ENCODE data around the gene TMEM217. TPM values are rescaled to one million over a fixed set of nuclear protein-coding genes. Genes with fewer than 3 reads are reported as not detected.
"Not testable (repeated sequence)": the region's sequence is repeated elsewhere in the genome, so short reads cannot be mapped to it uniquely, and the experiment has no call there.

Gene TMEM217
- total RNA-seq, 2 experiments from 2014 or later, result 2.5 TPM

DNA sequence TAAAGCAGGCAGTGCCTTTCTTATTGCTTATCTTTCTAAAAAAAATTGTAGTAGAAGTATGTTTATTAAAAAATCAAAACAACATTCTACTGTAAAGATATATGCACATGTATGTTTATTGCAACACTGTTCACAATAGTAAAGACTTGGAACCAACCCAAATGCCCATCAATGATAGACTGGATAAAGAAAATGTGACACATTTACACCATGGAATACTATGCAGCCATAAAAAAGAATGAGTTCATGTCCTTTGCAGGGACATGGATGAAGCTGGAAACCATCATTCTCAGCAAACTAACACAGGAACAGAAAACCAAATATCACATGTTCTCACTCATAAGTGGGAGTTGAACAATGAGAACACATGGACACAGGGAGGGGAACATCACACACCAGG lies 39.7 kb upstream of the TMEM217 start:
- CTCF ChIA-PET, result interaction anchor here (0.5 to 1.4 kb wide), 3 partner anchors 16 to 304 kb away, joined by 3 to 4 read pairs (median 3); no protein-coding TSS in a partner anchor
- H3K9me3 Mint-ChIP-seq (ENCODE audit: low read depth); ATAC-seq; POLR2A ChIA-PET; H3K4me3 Mint-ChIP-seq; intact Hi-C loops (cut with DNase I, micrococcal nuclease); H3K27ac Mint-ChIP-seq; H3K27me3 Mint-ChIP-seq; H3K4me1 Mint-ChIP-seq; DNase-seq: not testable (repeated sequence)
- H3K36me3 Mint-ChIP-seq (ENCODE audit: low read depth), result peaks cover 33% of the 10 kb centered on the region

DNA sequence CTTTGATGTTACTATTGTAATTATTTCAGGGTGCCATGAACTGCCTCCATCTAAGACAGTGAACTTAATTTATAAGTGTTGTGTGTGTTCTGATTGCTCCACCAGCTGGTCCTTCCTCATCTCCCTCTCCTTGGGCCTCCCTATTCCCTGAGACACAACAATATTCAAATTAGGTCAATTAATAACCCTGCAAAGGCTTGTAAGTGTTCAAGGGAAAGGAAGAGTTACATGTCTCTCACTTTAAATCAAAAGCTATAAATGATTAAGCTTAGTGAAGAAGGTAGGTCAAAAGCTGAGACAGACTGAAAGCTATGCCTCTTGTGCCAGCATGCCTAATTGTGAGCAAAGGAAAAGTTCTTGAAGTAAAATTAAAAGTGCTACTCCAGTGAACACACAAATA lies 35.5 kb upstream of the TMEM217 start:
- Mint-ChIP-seq H3K27me3 (no peaks in the 10 kb centered on the region), H3K27ac (no peak overlapping the region), H3K36me3 (ENCODE audit: low read depth) (peaks cover 51% of the 10 kb centered on the region), H3K4me1 (peaks cover 15% of the 10 kb centered on the region), H3K9me3 (ENCODE audit: low read depth) (no peaks in the 10 kb centered on the region), H3K4me3 (no peak overlapping the region)
- intact Hi-C loops (cut with DNase I, micrococcal nuclease), result no loop called here
- DNase-seq, result no peak
- ChIA-PET POLR2A (no interaction called here), CTCF (interaction anchor here (0.8 to 1.2 kb wide), 3 partner anchors 8 to 73 kb away, joined by 3 to 4 read pairs (median 3); no protein-coding TSS in a partner anchor)
- no peak for ATAC-seq

DNA sequence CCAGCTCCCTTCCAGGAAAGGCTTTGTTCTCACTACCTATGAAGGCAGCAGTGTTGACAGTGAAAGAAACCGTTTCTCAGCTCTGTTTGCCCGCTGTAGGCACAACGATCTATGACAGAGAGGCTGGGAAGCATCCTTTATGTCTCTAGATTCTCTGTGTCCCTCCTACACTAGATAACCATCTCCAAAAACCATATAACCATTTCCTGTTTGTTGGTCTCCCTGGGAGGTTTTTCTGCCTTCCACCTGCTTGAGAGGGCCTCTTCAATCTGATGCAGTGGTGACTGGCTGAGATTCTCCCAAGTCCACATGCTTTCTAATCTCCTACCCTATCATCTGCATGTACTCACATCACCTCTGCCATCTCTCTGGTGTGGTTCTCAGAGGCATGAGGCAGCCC lies 32.0 kb upstream of the TMEM217 start:
- ChIA-PET POLR2A (interaction anchor here (0.6 to 1.0 kb wide), 3 partner anchors 32 to 117 kb away, joined by 3 read pairs; partner anchors contain the start of genes TBC1D22B and TMEM217), CTCF (interaction anchor here (0.5 to 1.8 kb wide), 2 partner anchors 34 to 270 kb away, joined by 3 to 5 read pairs; no protein-coding TSS in a partner anchor)
- Mint-ChIP-seq H3K27ac (peak overlapping the region; percentile 72), H3K27me3 (no peaks in the 10 kb centered on the region), H3K36me3 (ENCODE audit: low read depth) (peaks cover 51% of the 10 kb centered on the region), H3K9me3 (ENCODE audit: low read depth) (no peaks in the 10 kb centered on the region), H3K4me1 (peaks cover 33% of the 10 kb centered on the region), H3K4me3 (no peak overlapping the region)
- ATAC-seq, result peak; percentile 89
- intact Hi-C loops (cut with DNase I, micrococcal nuclease), result no loop called here
- peak; percentile 40 for DNase-seq

GRCh38 chr6:37288247-37288646 lies 30.3 kb upstream of the TMEM217 start:
- intact Hi-C loops (cut with DNase I, micrococcal nuclease), result no loop called here
- ATAC-seq (no peak), DNase-seq (no peak)
- Mint-ChIP-seq H3K27me3 (no peaks in the 10 kb centered on the region), H3K27ac (no peak overlapping the region), H3K9me3 (ENCODE audit: low read depth) (no peaks in the 10 kb centered on the region), H3K4me1 (peaks cover 35% of the 10 kb centered on the region), H3K4me3 (no peak overlapping the region), H3K36me3 (ENCODE audit: low read depth) (peaks cover 59% of the 10 kb centered on the region)
- POLR2A ChIA-PET, result no interaction called here
- CTCF ChIA-PET, result interaction anchor here (0.7 to 1.8 kb wide), 2 partner anchors 36 to 216 kb away, joined by 3 to 5 read pairs; no protein-coding TSS in a partner anchor

GRCh38 chr6:37287519-37288157 lies 29.7 kb upstream of the TMEM217 start:
- Mint-ChIP-seq H3K4me1 (peaks cover 35% of the 10 kb centered on the region), H3K27ac (no peak overlapping the region), H3K36me3 (ENCODE audit: low read depth) (peaks cover 64% of the 10 kb centered on the region), H3K9me3 (ENCODE audit: low read depth) (no peaks in the 10 kb centered on the region), H3K27me3 (no peaks in the 10 kb centered on the region), H3K4me3 (no peak overlapping the region)
- intact Hi-C loops (cut with DNase I, micrococcal nuclease), result no loop called here
- POLR2A ChIA-PET, result no interaction called here
- DNase-seq (no peak), ATAC-seq (no peak)
- CTCF ChIA-PET, result interaction anchor here (0.7 to 1.0 kb wide), 2 partner anchors 23 to 216 kb away, joined by 3 read pairs; no protein-coding TSS in a partner anchor

GRCh38 chr6:37285861-37286311 lies 27.9 kb upstream of the TMEM217 start:
- Mint-ChIP-seq H3K27ac (peak overlapping the region; percentile 55), H3K4me3 (no peak overlapping the region), H3K4me1 (peaks cover 35% of the 10 kb centered on the region), H3K9me3 (ENCODE audit: low read depth) (no peaks in the 10 kb centered on the region), H3K27me3 (no peaks in the 10 kb centered on the region), H3K36me3 (ENCODE audit: low read depth) (peaks cover 56% of the 10 kb centered on the region)
- peak; percentile 40 for DNase-seq
- CTCF ChIA-PET, result interaction anchor here (0.6 to 1.2 kb wide), 3 partner anchors 20 to 115 kb away, joined by 3 to 4 read pairs (median 3); no protein-coding TSS in a partner anchor
- intact Hi-C loops (cut with DNase I, micrococcal nuclease), result loop anchor here in 1 of 2 experiments (1.0 kb wide), 1 partner anchor 46 kb away; no protein-coding TSS in a partner anchor
- peak; percentile 64 for ATAC-seq
- POLR2A ChIA-PET, result interaction anchor here (0.6 to 1.2 kb wide), 6 partner anchors 15 to 1353 kb away, joined by 3 to 13 read pairs (median 4); partner anchors contain the start of genes TBC1D22B and TMEM217

- ATAC-seq (no peak), DNase-seq (no peak)
- Mint-ChIP-seq H3K36me3 (ENCODE audit: low read depth) (peaks cover 56% of the 10 kb centered on the region), H3K4me3 (no peak overlapping the region), H3K9me3 (ENCODE audit: low read depth) (no peaks in the 10 kb centered on the region), H3K27ac (no peak overlapping the region), H3K27me3 (no peaks in the 10 kb centered on the region), H3K4me1 (peaks cover 30% of the 10 kb centered on the region)
- POLR2A ChIA-PET, result interaction anchor here (0.6 kb wide), 1 partner anchor 44 kb away, joined by 3 read pairs; no protein-coding TSS in a partner anchor
- intact Hi-C loops (cut with DNase I, micrococcal nuclease), result no loop called here
- CTCF ChIA-PET, result interaction anchor here (0.6 to 1.0 kb wide), 3 partner anchors 9 to 266 kb away, joined by 3 read pairs; no protein-coding TSS in a partner anchor
These were observed 26.8 kb upstream of the TMEM217 start for GRCh38 chr6:37284781-37285180.

GRCh38 chr6:37283671-37284151 lies 25.8 kb upstream of the TMEM217 start:
- Mint-ChIP-seq H3K27ac (no peak overlapping the region), H3K36me3 (ENCODE audit: low read depth) (peaks cover 55% of the 10 kb centered on the region), H3K4me3 (no peak overlapping the region), H3K4me1 (peaks cover 20% of the 10 kb centered on the region), H3K27me3 (no peaks in the 10 kb centered on the region), H3K9me3 (ENCODE audit: low read depth) (no peaks in the 10 kb centered on the region)
- intact Hi-C loops (cut with DNase I, micrococcal nuclease), result no loop called here
- DNase-seq (no peak), ATAC-seq (no peak)
- ChIA-PET CTCF (interaction anchor here (0.6 kb wide), 1 partner anchor 8 kb away, joined by 3 read pairs; no protein-coding TSS in a partner anchor), POLR2A (no interaction called here)

- H3K27ac Mint-ChIP-seq, result no peak overlapping the region
- ChIA-PET POLR2A (interaction anchor here (0.6 kb wide), 1 partner anchor 1123 kb away, joined by 3 read pairs; no protein-coding TSS in a partner anchor), CTCF (interaction anchor here (0.6 kb wide), 1 partner anchor 8 kb away, joined by 3 read pairs; no protein-coding TSS in a partner anchor)
- H3K9me3 Mint-ChIP-seq (ENCODE audit: low read depth), result no peaks in the 10 kb centered on the region
- intact Hi-C loops (cut with DNase I, micrococcal nuclease), result no loop called here
- H3K36me3 Mint-ChIP-seq (ENCODE audit: low read depth), result peaks cover 56% of the 10 kb centered on the region
- DNase-seq (no peak), ATAC-seq (no peak)
- no peak overlapping the region for H3K4me3 Mint-ChIP-seq
- peaks cover 18% of the 10 kb centered on the region for H3K4me1 Mint-ChIP-seq
- no peaks in the 10 kb centered on the region for H3K27me3 Mint-ChIP-seq
These were observed 25.3 kb upstream of the TMEM217 start for GRCh38 chr6:37283268-37283667.

- intact Hi-C loops (cut with DNase I, micrococcal nuclease), result no loop called here
- Mint-ChIP-seq H3K4me3 (no peak overlapping the region), H3K4me1 (peaks cover 13% of the 10 kb centered on the region), H3K27ac (no peak overlapping the region), H3K27me3 (no peaks in the 10 kb centered on the region), H3K9me3 (ENCODE audit: low read depth) (no peaks in the 10 kb centered on the region), H3K36me3 (ENCODE audit: low read depth) (peaks cover 54% of the 10 kb centered on the region)
- no peak for DNase-seq
- CTCF ChIA-PET, result interaction anchor here (1.3 kb wide), 1 partner anchor 16 kb away, joined by 6 read pairs; no protein-coding TSS in a partner anchor
- POLR2A ChIA-PET, result interaction anchor here (0.6 kb wide), 1 partner anchor 1122 kb away, joined by 3 read pairs; no protein-coding TSS in a partner anchor
- no peak for ATAC-seq
These were observed 24.4 kb upstream of the TMEM217 start for GRCh38 chr6:37282371-37282770.

DNA sequence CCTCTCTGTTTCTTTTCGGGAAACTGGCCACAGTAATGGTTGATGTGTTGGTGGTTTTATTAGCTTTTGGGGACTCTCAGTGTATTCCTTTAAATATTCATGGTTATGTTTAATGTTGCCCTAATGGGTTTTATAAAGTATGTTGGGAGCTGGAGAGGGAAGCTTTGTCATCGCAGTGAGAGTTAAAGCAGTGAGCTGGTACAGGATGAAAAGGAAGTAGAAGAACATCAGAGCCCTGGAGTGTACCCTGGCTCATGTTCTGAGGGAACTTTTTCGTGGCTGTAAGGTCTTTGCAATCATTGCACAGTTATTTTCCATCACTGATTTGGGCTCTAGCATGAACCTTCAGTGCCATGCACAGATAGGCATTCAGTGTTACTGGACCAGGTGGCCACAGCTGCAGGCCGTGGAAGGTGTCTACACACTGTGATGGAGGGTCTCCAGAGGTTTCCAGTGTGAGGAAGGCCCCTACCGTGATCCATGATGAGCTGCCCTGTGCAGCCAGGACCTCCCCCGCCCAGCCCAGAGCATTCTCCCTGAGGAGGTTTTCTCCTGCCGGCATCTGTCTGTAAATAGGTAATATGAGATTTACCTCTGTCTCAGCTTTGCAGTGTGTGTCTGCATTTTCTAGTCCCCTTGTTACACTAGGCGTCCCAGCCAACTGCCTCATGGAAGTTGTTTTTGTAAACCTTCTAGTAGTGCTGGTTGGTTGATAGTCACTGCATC lies 22.4 kb upstream of the TMEM217 start:
- Mint-ChIP-seq H3K9me3 (ENCODE audit: low read depth) (no peaks in the 10 kb centered on the region), H3K27ac (no peak overlapping the region), H3K4me3 (no peak overlapping the region), H3K36me3 (ENCODE audit: low read depth) (peaks cover 43% of the 10 kb centered on the region), H3K27me3 (no peaks in the 10 kb centered on the region), H3K4me1 (peaks cover 17% of the 10 kb centered on the region)
- POLR2A ChIA-PET, result no interaction called here
- DNase-seq (no peak), ATAC-seq (no peak)
- intact Hi-C loops (cut with DNase I, micrococcal nuclease), result no loop called here
- CTCF ChIA-PET, result no interaction called here
